Epithelial cell of alveolus of lung (primary cell): ENCODE measurements around the gene PRKG2. TPM values are rescaled to one million over a fixed set of nuclear protein-coding genes. Genes with fewer than 3 reads are reported as not detected.

ENCODE experiments used
- total RNA-seq: library from RNA; depleted of rRNA; stranded (reverse); fragments of >200 nt; gene quantifications from 2 replicates; pipeline ENCODE4 v1.2.1, GENCODE V29; 2015

Gene PRKG2, protein sequence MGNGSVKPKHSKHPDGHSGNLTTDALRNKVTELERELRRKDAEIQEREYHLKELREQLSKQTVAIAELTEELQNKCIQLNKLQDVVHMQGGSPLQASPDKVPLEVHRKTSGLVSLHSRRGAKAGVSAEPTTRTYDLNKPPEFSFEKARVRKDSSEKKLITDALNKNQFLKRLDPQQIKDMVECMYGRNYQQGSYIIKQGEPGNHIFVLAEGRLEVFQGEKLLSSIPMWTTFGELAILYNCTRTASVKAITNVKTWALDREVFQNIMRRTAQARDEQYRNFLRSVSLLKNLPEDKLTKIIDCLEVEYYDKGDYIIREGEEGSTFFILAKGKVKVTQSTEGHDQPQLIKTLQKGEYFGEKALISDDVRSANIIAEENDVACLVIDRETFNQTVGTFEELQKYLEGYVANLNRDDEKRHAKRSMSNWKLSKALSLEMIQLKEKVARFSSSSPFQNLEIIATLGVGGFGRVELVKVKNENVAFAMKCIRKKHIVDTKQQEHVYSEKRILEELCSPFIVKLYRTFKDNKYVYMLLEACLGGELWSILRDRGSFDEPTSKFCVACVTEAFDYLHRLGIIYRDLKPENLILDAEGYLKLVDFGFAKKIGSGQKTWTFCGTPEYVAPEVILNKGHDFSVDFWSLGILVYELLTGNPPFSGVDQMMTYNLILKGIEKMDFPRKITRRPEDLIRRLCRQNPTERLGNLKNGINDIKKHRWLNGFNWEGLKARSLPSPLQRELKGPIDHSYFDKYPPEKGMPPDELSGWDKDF
- 1.9 and 22.0 TPM in 2 replicates for total RNA-seq

DNA sequence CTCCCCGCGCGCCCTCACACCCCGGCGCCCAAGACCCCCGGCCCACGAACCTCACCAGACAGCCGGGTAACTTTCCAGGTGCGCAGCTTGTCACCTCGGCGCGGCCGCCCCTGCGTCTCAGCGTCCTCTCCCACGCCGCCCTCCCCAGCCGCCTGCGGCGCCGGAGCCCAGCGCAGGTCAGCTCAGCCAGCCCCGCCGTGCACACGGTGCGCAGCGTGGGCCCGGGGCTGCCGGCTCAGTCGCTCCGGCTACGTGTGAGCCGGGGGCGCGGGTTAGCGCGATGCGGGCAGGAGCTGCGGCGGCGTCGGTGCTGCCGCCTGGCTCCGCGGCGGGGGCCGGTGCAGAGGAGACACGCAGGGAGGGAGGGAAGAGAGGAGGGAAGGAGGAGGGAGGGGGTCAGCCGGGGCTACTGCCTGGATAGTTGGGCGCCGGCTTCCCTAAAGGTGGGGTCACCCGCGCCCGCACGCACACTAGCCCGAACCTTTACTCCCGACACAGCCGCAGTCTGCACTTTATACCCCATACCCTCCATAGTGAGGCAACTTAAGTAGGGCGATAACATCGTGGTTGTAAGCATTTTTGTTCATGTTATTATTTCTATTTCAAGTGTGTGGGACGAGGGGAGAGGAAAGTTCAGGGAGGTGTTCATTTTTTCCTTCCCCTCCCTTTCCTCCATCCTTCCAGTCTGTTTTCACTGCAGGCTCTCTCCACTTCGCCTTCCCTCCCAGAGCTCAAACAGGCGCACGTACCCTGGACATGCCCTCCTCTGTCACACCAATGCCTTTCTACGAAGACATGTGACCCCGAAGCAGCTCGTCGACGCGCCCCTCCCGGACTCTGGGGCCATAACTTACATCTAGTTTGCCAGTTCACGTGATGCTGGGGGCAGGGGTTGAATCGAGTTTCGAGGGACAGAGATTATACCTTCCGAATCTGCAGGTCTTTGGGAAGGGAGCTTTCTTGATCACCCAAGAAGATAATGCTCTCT lies at the start of gene PRKG2:
Gene PRKG2 (minus strand): TSS at position 342 of the 988 bp plus-strand sequence. CDS start 10,175 bp downstream, outside the sequence.

Other genes starting within 250 kb of the PRKG2 start
- gene BMP3, start 184.5 kb downstream of the PRKG2 start, total RNA-seq = 0.08 TPM in 1 of 2 replicates, not detected in the other